ENCODE results near the gene SUPT5H.
A peak's percentile ranks its signal among the peaks of the same experiment; 100 is the strongest.
"Not testable (repeated sequence)": the region's sequence is repeated elsewhere in the genome, so short reads cannot be mapped to it uniquely, and the experiment has no call there.

Gene SUPT5H

GRCh38 chr19:39426170-39426569 is 19.2 kb upstream of the SUPT5H start:
- no peak for DNase-seq

- DNase-seq = no peak
Measured at GRCh38 chr19:39427707-39428106, 17.7 kb upstream of the SUPT5H start.

- no peak for DNase-seq
Measured at GRCh38 chr19:39428283-39429112, 16.9 kb upstream of the SUPT5H start.

GRCh38 chr19:39430675-39431593 is 14.4 kb upstream of the SUPT5H start:
- DNase-seq = peak; percentile 91 to 99 (median 98)

GRCh38 chr19:39432677-39433025 is 12.7 kb upstream of the SUPT5H start:
- DNase-seq = no peak

- no peak for DNase-seq
Measured at GRCh38 chr19:39433480-39434079, 11.8 kb upstream of the SUPT5H start.

- DNase-seq = no peak
Measured at GRCh38 chr19:39434123-39435076, 11.0 kb upstream of the SUPT5H start.

GRCh38 chr19:39435499-39436349 is 9.7 kb upstream of the SUPT5H start, which contains the start of gene RPS16:
RPS16 (minus strand) TSS chr19:39435949; CDS start chr19:39435895, 54 bp downstream.
- DNase-seq = peak; percentile 99 to 100 (median 100)

GRCh38 chr19:39436350-39436716 is 9.0 kb upstream of the SUPT5H start:
- DNase-seq = peak in 2 of 3 donors; percentile 38 to 54

GRCh38 chr19:39438270-39438934 is 7.0 kb upstream of the SUPT5H start:
- no peak for DNase-seq

GRCh38 chr19:39444598-39445195 is 685 bp upstream of the SUPT5H start:
- DNase-seq = peak; percentile 21 to 38 (median 22)

- no peak for DNase-seq
Measured at GRCh38 chr19:39446365-39447084, 1.1 kb downstream of the SUPT5H start.

GRCh38 chr19:39448271-39448670 is 2.9 kb downstream of the SUPT5H start:
- DNase-seq = peak; percentile 47 to 60 (median 54)

- DNase-seq = no peak
Measured at GRCh38 chr19:39449116-39449797, 3.9 kb downstream of the SUPT5H start.

- not testable (repeated sequence) for DNase-seq
Measured at GRCh38 chr19:39451257-39451656, 5.9 kb downstream of the SUPT5H start.

- no peak for DNase-seq
Measured at GRCh38 chr19:39463403-39463802, 18.0 kb downstream of the SUPT5H start.

GRCh38 chr19:39465956-39466747 is 20.8 kb downstream of the SUPT5H start:
- DNase-seq = no peak

- DNase-seq = no peak
Measured at GRCh38 chr19:39467941-39468340, 22.6 kb downstream of the SUPT5H start.
